SK-N-SH treated with all-trans-retinoic acid at 6 μM for 48 hours (cell line): ENCODE measurements around the gene PLIN5.

ENCODE experiments used
- ATAC-seq: fragments of 200-7000 bp; cut with Tn5 transposase; 3 replicates; pipeline ENCODE4 v1.9.1; 2020; ENCODE audit warnings: mild to moderate bottlenecking, moderate library complexity
- ARNTL ChIP-seq: fragments of 450-650 bp; formaldehyde crosslinking; IDR thresholded peaks from 2 replicates; pipeline ENCODE4 v1.5.0; 2020; ENCODE audit warnings: low read depth, mild to moderate bottlenecking, moderate library complexity, borderline replicate concordance
- BACH2 ChIP-seq: fragments of 250-450 bp; sonication (Bioruptor Pico); IDR thresholded peaks from 2 replicates; pipeline ENCODE4 v1.9.0; 2021; ENCODE audit warnings: mild to moderate bottlenecking, borderline replicate concordance
- CREB5 ChIP-seq: fragments of 250-450 bp; sonication (Bioruptor Pico); IDR thresholded peaks from 2 replicates; pipeline ENCODE4 v1.5.1; 2020; ENCODE audit warnings: low read depth, mild to moderate bottlenecking, moderate library complexity
- CSDC2 ChIP-seq: fragments of 250-450 bp; sonication (Bioruptor Pico); IDR thresholded peaks from 2 replicates; pipeline ENCODE4 v1.5.0; 2020; ENCODE audit warnings: mild to moderate bottlenecking, moderate library complexity
- CSRNP3 ChIP-seq: fragments of 250-450 bp; sonication (Bioruptor Pico); IDR thresholded peaks from 2 replicates; pipeline ENCODE4 v1.5.1; 2021; ENCODE audit warnings: mild to moderate bottlenecking, moderate library complexity
- ESRRG ChIP-seq: fragments of 250-450 bp; sonication (Bioruptor Pico); IDR thresholded peaks from 2 replicates; pipeline ENCODE4 v1.6.1; 2021; ENCODE audit warnings: mild to moderate bottlenecking
- GLIS3 ChIP-seq: fragments of 250-450 bp; sonication (Bioruptor Pico); IDR thresholded peaks from 2 replicates; pipeline ENCODE4 v1.5.0; 2020; ENCODE audit warnings: mild to moderate bottlenecking, moderate library complexity
- ISL1 ChIP-seq: fragments of 250-450 bp; sonication (Bioruptor Pico); IDR thresholded peaks from 2 replicates; pipeline ENCODE4 v2.1.2; 2022; ENCODE audit warnings: mild to moderate bottlenecking, moderate library complexity
- PATZ1 ChIP-seq: fragments of 250-450 bp; sonication (Bioruptor Pico); IDR thresholded peaks from 2 replicates; pipeline ENCODE4 v1.8.0; 2020; ENCODE audit warnings: mild to moderate bottlenecking, moderate library complexity, borderline replicate concordance
- POU6F1 ChIP-seq: fragments of 250-450 bp; sonication (Bioruptor Pico); IDR thresholded peaks from 2 replicates; pipeline ENCODE4 v1.8.0; 2021; ENCODE audit warnings: low read depth, mild to moderate bottlenecking, moderate library complexity, borderline replicate concordance
- PPARA ChIP-seq: fragments of 250-450 bp; sonication (Bioruptor Pico); IDR thresholded peaks from 2 replicates; pipeline ENCODE4 v1.5.0; 2020; ENCODE audit warnings: mild to moderate bottlenecking, borderline replicate concordance
- RARB ChIP-seq: fragments of 250-450 bp; sonication (Bioruptor Pico); IDR thresholded peaks from 2 replicates; pipeline ENCODE4 v1.8.0; 2021; ENCODE audit warnings: mild to moderate bottlenecking, moderate library complexity
- SNAI2 ChIP-seq: fragments of 250-450 bp; sonication (Bioruptor Pico); IDR thresholded peaks from 2 replicates; pipeline ENCODE4 v1.5.0; 2020; ENCODE audit warnings: mild to moderate bottlenecking, moderate library complexity
- TCF4 ChIP-seq: fragments of 250-450 bp; sonication (Bioruptor Pico); IDR thresholded peaks from 2 replicates; pipeline ENCODE4 v1.8.0; 2021; ENCODE audit warnings: mild to moderate bottlenecking, moderate library complexity, borderline replicate concordance
- TOX ChIP-seq: fragments of 250-450 bp; sonication (Bioruptor Pico); IDR thresholded peaks from 2 replicates; pipeline ENCODE4 v1.8.0; 2021; ENCODE audit warnings: mild to moderate bottlenecking, moderate library complexity, borderline replicate concordance
- TSHZ2 ChIP-seq: fragments of 250-450 bp; sonication (Bioruptor Pico); IDR thresholded peaks from 2 replicates; pipeline ENCODE4 v1.5.0; 2020; ENCODE audit warnings: mild to moderate bottlenecking, moderate library complexity
- ZC3H10 ChIP-seq: fragments of 250-450 bp; sonication (Bioruptor Pico); IDR thresholded peaks from 2 replicates; pipeline ENCODE4 v1.5.1; 2021; ENCODE audit warnings: mild to moderate bottlenecking, moderate library complexity
- ZFP3 ChIP-seq: fragments of 250-450 bp; sonication (Bioruptor Pico); IDR thresholded peaks from 2 replicates; pipeline ENCODE4 v1.5.0; 2020; ENCODE audit warnings: mild to moderate bottlenecking, moderate library complexity
- ZFP30 ChIP-seq: fragments of 450-650 bp; formaldehyde crosslinking; IDR thresholded peaks from 2 replicates; pipeline ENCODE4 v1.5.0; 2022; ENCODE audit warnings: mild to moderate bottlenecking, moderate library complexity
- ZNF70 ChIP-seq: fragments of 450-650 bp; formaldehyde crosslinking; IDR thresholded peaks from 2 replicates; pipeline ENCODE4 v1.5.0; 2020; ENCODE audit warnings: mild to moderate bottlenecking, moderate library complexity
- ZNF8 ChIP-seq: fragments of 450-650 bp; formaldehyde crosslinking; IDR thresholded peaks from 2 replicates; pipeline ENCODE4 v1.5.0; 2020; ENCODE audit warnings: mild to moderate bottlenecking, moderate library complexity

Gene PLIN5

GRCh38 chr19:4553775-4554174, 18.8 kb upstream of the PLIN5 start (continued):
- TF ChIP-seq CREB5 (CRISPR knock-in tag) (no peak), SNAI2 (CRISPR knock-in tag) (no peak), ZFP3 (CRISPR knock-in tag) (no peak), ESRRG (no peak), PPARA (CRISPR knock-in tag) (no peak), ZNF70 (CRISPR knock-in tag) (no peak), BACH2 (CRISPR knock-in tag) (no peak)

GRCh38 chr19:4553092-4553695, 18.2 kb upstream of the PLIN5 start:
- TF ChIP-seq TOX (CRISPR knock-in tag), result no peak
- TF ChIP-seq ZNF70 (CRISPR knock-in tag), result no peak
- TF ChIP-seq PATZ1 (CRISPR knock-in tag), result no peak
- no peak for TF ChIP-seq ZFP3 (CRISPR knock-in tag)
- TF ChIP-seq SNAI2 (CRISPR knock-in tag), result no peak
- no peak for TF ChIP-seq ISL1 (CRISPR knock-in tag)
- TF ChIP-seq CSDC2 (CRISPR knock-in tag), result no peak
- TF ChIP-seq TCF4 (CRISPR knock-in tag), result no peak
- no peak for TF ChIP-seq TSHZ2
- no peak for TF ChIP-seq POU6F1 (CRISPR knock-in tag)
- no peak for TF ChIP-seq ZNF8 (CRISPR knock-in tag)
- TF ChIP-seq BACH2 (CRISPR knock-in tag), result no peak
- no peak for TF ChIP-seq CREB5 (CRISPR knock-in tag)
- TF ChIP-seq RARB, result no peak
- TF ChIP-seq CSRNP3 (CRISPR knock-in tag), result no peak
- no peak for TF ChIP-seq GLIS3 (CRISPR knock-in tag)
- no peak for ATAC-seq

GRCh38 chr19:4552525-4552819, 17.4 kb upstream of the PLIN5 start:
- ATAC-seq, result no peak
- no peak for TF ChIP-seq TSHZ2
- TF ChIP-seq ZNF70 (CRISPR knock-in tag), result no peak
- TF ChIP-seq ZC3H10 (CRISPR knock-in tag), result no peak
- TF ChIP-seq BACH2 (CRISPR knock-in tag), result no peak
- TF ChIP-seq CSRNP3 (CRISPR knock-in tag), result no peak
- TF ChIP-seq ZFP30 (CRISPR knock-in tag), result no peak
- TF ChIP-seq SNAI2 (CRISPR knock-in tag), result no peak
- TF ChIP-seq CREB5 (CRISPR knock-in tag), result no peak
- no peak for TF ChIP-seq ARNTL (CRISPR knock-in tag)
- no peak for TF ChIP-seq TOX (CRISPR knock-in tag)
